ENCODE results near the gene NRSN1.

Gene NRSN1

GRCh38 chr6:24149836-24150235 lies 23.8 kb downstream of the NRSN1 start:
- Mint-ChIP-seq H3K9me3 (peaks cover 7% of the 10 kb centered on the region), H3K36me3 (ENCODE audit: low read depth) (no peaks in the 10 kb centered on the region), H3K27me3 (peaks cover 2% of the 10 kb centered on the region), H3K27ac (no peak overlapping the region), H3K4me3 (no peak overlapping the region), H3K4me1 (no peaks in the 10 kb centered on the region)
- ATAC-seq (no peak), DNase-seq (no peak)

GRCh38 chr6:24152014-24152413 lies 26.0 kb downstream of the NRSN1 start:
- DNase-seq (no peak), ATAC-seq (no peak)
- Mint-ChIP-seq H3K4me1 (no peaks in the 10 kb centered on the region), H3K27me3 (peaks cover 2% of the 10 kb centered on the region), H3K36me3 (ENCODE audit: low read depth) (no peaks in the 10 kb centered on the region), H3K4me3 (no peak overlapping the region), H3K27ac (no peak overlapping the region), H3K9me3 (peaks cover 7% of the 10 kb centered on the region)

- ATAC-seq (no peak), DNase-seq (no peak)
- Mint-ChIP-seq H3K4me1 (no peaks in the 10 kb centered on the region), H3K27me3 (peaks cover 7% of the 10 kb centered on the region), H3K4me3 (no peak overlapping the region), H3K36me3 (ENCODE audit: low read depth) (no peaks in the 10 kb centered on the region), H3K27ac (no peak overlapping the region), H3K9me3 (peaks cover 7% of the 10 kb centered on the region)
Measured at GRCh38 chr6:24154121-24154520, 28.1 kb downstream of the NRSN1 start.

GRCh38 chr6:24157886-24158285 lies 31.9 kb downstream of the NRSN1 start:
- H3K4me1 Mint-ChIP-seq = no peaks in the 10 kb centered on the region
- H3K27me3 Mint-ChIP-seq = peaks cover 9% of the 10 kb centered on the region
- H3K27ac Mint-ChIP-seq = no peak overlapping the region
- ATAC-seq = no peak
- no peaks in the 10 kb centered on the region for H3K36me3 Mint-ChIP-seq (ENCODE audit: low read depth)
- no peaks in the 10 kb centered on the region for H3K9me3 Mint-ChIP-seq
- no peak overlapping the region for H3K4me3 Mint-ChIP-seq
- DNase-seq = no peak

GRCh38 chr6:24183584-24183983 lies 57.6 kb downstream of the NRSN1 start:
- Mint-ChIP-seq H3K9me3 (peaks cover 4% of the 10 kb centered on the region), H3K27ac (no peak overlapping the region), H3K4me1 (no peaks in the 10 kb centered on the region), H3K27me3 (peaks cover 7% of the 10 kb centered on the region), H3K36me3 (ENCODE audit: low read depth) (no peaks in the 10 kb centered on the region), H3K4me3 (no peak overlapping the region)
- DNase-seq = no peak
- no peak for ATAC-seq

- no peaks in the 10 kb centered on the region for H3K4me1 Mint-ChIP-seq
- no peaks in the 10 kb centered on the region for H3K36me3 Mint-ChIP-seq (ENCODE audit: low read depth)
- ATAC-seq (no peak), DNase-seq (no peak)
- H3K27ac Mint-ChIP-seq = no peak overlapping the region
- peaks cover 13% of the 10 kb centered on the region for H3K27me3 Mint-ChIP-seq
- H3K4me3 Mint-ChIP-seq = no peak overlapping the region
- peaks cover 4% of the 10 kb centered on the region for H3K9me3 Mint-ChIP-seq
Measured at GRCh38 chr6:24186349-24186748, 60.3 kb downstream of the NRSN1 start.

- peaks cover under 1% of the 10 kb centered on the region for H3K9me3 Mint-ChIP-seq
- ATAC-seq = no peak
- no peaks in the 10 kb centered on the region for H3K4me1 Mint-ChIP-seq
- no peak overlapping the region for H3K4me3 Mint-ChIP-seq
- DNase-seq = no peak
- no peaks in the 10 kb centered on the region for H3K36me3 Mint-ChIP-seq (ENCODE audit: low read depth)
- H3K27ac Mint-ChIP-seq = no peak overlapping the region
- H3K27me3 Mint-ChIP-seq = peaks cover 18% of the 10 kb centered on the region
Measured at GRCh38 chr6:24187965-24188577, 62.1 kb downstream of the NRSN1 start.

GRCh38 chr6:24188578-24189080 lies 62.6 kb downstream of the NRSN1 start:
- no peaks in the 10 kb centered on the region for H3K9me3 Mint-ChIP-seq
- no peaks in the 10 kb centered on the region for H3K36me3 Mint-ChIP-seq (ENCODE audit: low read depth)
- DNase-seq (no peak), ATAC-seq (no peak)
- no peak overlapping the region for H3K4me3 Mint-ChIP-seq
- no peaks in the 10 kb centered on the region for H3K4me1 Mint-ChIP-seq
- no peak overlapping the region for H3K27ac Mint-ChIP-seq
- H3K27me3 Mint-ChIP-seq = peaks cover 17% of the 10 kb centered on the region

- Mint-ChIP-seq H3K9me3 (no peaks in the 10 kb centered on the region), H3K36me3 (ENCODE audit: low read depth) (no peaks in the 10 kb centered on the region), H3K4me3 (no peak overlapping the region), H3K27ac (no peak overlapping the region), H3K27me3 (peaks cover 17% of the 10 kb centered on the region), H3K4me1 (no peaks in the 10 kb centered on the region)
- ATAC-seq (no peak), DNase-seq (no peak)
Measured at GRCh38 chr6:24191346-24191745, 65.3 kb downstream of the NRSN1 start.

GRCh38 chr6:24193364-24193763 lies 67.3 kb downstream of the NRSN1 start:
- no peak overlapping the region for H3K27ac Mint-ChIP-seq
- no peaks in the 10 kb centered on the region for H3K9me3 Mint-ChIP-seq
- no peak overlapping the region for H3K4me3 Mint-ChIP-seq
- no peaks in the 10 kb centered on the region for H3K36me3 Mint-ChIP-seq (ENCODE audit: low read depth)
- ATAC-seq (no peak), DNase-seq (no peak)
- peaks cover 14% of the 10 kb centered on the region for H3K27me3 Mint-ChIP-seq
- no peaks in the 10 kb centered on the region for H3K4me1 Mint-ChIP-seq

- DNase-seq (no peak), ATAC-seq (no peak)
- Mint-ChIP-seq H3K27ac (no peak overlapping the region), H3K36me3 (ENCODE audit: low read depth) (no peaks in the 10 kb centered on the region), H3K9me3 (no peaks in the 10 kb centered on the region), H3K27me3 (peaks cover 12% of the 10 kb centered on the region), H3K4me1 (no peaks in the 10 kb centered on the region), H3K4me3 (no peak overlapping the region)
Measured at GRCh38 chr6:24194978-24195700, 69.1 kb downstream of the NRSN1 start.

GRCh38 chr6:24195836-24196597 lies 70.0 kb downstream of the NRSN1 start:
- DNase-seq (no peak), ATAC-seq (no peak)
- peaks cover 12% of the 10 kb centered on the region for H3K27me3 Mint-ChIP-seq
- no peaks in the 10 kb centered on the region for H3K9me3 Mint-ChIP-seq
- H3K4me3 Mint-ChIP-seq = no peak overlapping the region
- no peaks in the 10 kb centered on the region for H3K4me1 Mint-ChIP-seq
- H3K27ac Mint-ChIP-seq = no peak overlapping the region
- H3K36me3 Mint-ChIP-seq (ENCODE audit: low read depth) = no peaks in the 10 kb centered on the region

Data from activated naive CD8-positive, alpha-beta T cell treated with anti-CD3 and anti-CD28 coated beads, Interleukin-2, amount 50 U/mL, for 24 hours (primary cell).